ENCODE results near the gene PALB2. TPM values are rescaled to one million over a fixed set of nuclear protein-coding genes. Genes with fewer than 3 reads are reported as not detected.
A peak's percentile ranks its signal among the peaks of the same experiment; 100 is the strongest.

PALB2 gene
- total RNA-seq, 4 donors from 2014 or later, result 10.8 to 17.2 (median 14.0) TPM

DNA sequence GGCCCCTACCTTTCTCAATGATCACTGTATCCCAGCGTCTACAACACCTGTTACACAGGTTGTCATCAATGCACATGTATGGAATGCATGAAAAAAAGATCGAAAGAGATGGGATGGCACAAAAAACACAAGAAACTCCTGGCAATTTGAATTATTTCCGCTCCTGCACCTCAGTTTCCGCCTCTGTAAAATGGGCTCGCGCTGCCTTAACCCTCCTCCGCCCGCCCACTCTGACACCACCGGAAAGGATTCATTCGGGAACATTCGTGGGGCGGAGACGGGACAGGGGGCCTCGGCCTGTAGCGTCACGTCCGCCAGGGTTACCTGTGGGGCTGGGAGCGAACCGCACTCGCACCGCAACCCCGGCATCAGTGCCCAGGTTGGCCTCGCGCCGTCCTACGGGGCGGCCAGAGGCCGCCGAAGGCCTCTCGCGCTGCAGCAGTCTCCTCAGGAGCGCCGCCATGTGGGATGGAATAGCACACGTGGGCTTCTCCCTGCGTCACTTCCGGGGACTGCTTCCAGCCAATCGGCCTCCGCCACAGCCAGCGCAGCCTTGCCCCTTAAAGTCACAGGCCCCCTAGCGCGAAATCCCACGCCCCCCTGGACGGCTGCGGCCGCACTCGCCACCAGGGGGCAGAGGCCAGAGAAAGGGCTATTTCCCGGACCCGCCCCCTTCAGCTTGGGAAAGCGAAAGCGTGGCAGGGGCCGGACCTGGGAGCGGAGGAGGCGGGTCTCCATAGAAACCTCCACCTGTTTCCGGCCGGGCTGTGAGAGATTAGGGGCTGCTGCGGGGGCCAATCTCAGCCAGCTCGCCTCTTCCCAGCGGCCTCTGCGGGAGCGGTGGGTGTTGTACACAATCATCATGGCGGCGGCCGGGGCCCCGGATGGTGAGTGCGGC lies 84.0 kb downstream of the PALB2 start, which contains the start of the genes EARS2 and UBFD1:
Gene EARS2 (minus strand): TSS at position 470 of the 898 bp plus-strand sequence. CDS start 7 bp downstream, at position 463.
Gene UBFD1 (plus strand): TSS at position 847 of the 898 bp plus-strand sequence. CDS start 16 bp downstream, at position 863.
- peaks cover 17 to 25% of the 10 kb centered on the region in 2 donors for H3K36me3 ChIP-seq
- 2 to 7% methylated on average over 16 to 37 of the region's 65 CpGs for WGBS, 2 donors
- peak; percentile 99 for DNase-seq
- H3K27ac ChIP-seq, result peak within 1 kb of the TSS; percentile 14 to 89 (median 74)
- H3K9me3 ChIP-seq, result no peaks in the 10 kb centered on the region
- peaks cover 15 to 17% of the 10 kb centered on the region in 2 donors for H3K4me1 ChIP-seq
- intact Hi-C loops (cut with DNase I), result loop anchor here (5.0 kb wide), 1 partner anchor 35 kb away; no protein-coding TSS in a partner anchor
- H3K4me3 ChIP-seq (replicated peaks in 1 of 3), result peak within 1 kb of the TSS; percentile 54 to 96 (median 94)
- H3K27me3 ChIP-seq, result no peaks in the 10 kb centered on the region
- peak in 1 of 2 donors; percentile 61 for TF ChIP-seq POLR2A (IDR thresholded peaks at IDR 0.05)
- TF ChIP-seq, protein P1, sequence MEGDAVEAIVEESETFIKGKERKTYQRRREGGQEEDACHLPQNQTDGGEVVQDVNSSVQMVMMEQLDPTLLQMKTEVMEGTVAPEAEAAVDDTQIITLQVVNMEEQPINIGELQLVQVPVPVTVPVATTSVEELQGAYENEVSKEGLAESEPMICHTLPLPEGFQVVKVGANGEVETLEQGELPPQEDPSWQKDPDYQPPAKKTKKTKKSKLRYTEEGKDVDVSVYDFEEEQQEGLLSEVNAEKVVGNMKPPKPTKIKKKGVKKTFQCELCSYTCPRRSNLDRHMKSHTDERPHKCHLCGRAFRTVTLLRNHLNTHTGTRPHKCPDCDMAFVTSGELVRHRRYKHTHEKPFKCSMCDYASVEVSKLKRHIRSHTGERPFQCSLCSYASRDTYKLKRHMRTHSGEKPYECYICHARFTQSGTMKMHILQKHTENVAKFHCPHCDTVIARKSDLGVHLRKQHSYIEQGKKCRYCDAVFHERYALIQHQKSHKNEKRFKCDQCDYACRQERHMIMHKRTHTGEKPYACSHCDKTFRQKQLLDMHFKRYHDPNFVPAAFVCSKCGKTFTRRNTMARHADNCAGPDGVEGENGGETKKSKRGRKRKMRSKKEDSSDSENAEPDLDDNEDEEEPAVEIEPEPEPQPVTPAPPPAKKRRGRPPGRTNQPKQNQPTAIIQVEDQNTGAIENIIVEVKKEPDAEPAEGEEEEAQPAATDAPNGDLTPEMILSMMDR (IDR thresholded peaks at IDR 0.05), result peak; percentile 73 to 98 (median 88)

DNA sequence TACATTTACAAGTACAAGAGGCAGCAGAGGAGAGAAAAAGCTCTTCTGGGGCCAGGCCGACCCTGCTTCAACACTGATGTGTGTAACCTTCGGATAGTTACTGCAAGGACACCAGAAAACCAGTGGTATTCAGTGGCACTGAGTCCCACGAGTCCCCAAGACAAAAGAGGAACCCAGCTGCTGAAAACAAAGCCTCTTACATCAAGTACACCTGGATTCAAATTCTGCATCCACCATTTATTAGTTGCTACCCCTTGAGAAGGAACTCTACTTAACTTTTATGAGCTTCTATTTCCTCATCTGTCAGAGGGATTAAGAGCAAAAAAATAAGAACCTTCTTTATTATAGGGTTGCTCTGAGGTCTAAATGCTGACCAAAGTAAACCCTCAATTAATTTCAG lies 86.6 kb downstream of the PALB2 start:
- Histone ChIP-seq H3K27ac (no peak overlapping the region), H3K9me3 (no peaks in the 10 kb centered on the region), H3K36me3 (peaks cover 23 to 27% of the 10 kb centered on the region in 2 donors), H3K4me1 (peaks cover 13 to 17% of the 10 kb centered on the region in 2 donors), H3K4me3 (replicated peaks in 1 of 3) (no peak overlapping the region), H3K27me3 (no peaks in the 10 kb centered on the region)
- 91 to 93% methylated on average over 3 of the region's 3 CpGs for WGBS, 2 donors
- no peak for DNase-seq
- TF ChIP-seq, protein P1 (IDR thresholded peaks at IDR 0.05), result no peak
- no peak for TF ChIP-seq POLR2A (IDR thresholded peaks at IDR 0.05)
- intact Hi-C loops (cut with DNase I), result no loop called here

Other genes starting within 250 kb of the PALB2 start
- 10 to 100 TPM; 27.5 to 35.1 (median 30.8) TPM for gene COG7, start 188.1 kb downstream of the PALB2 start, total RNA-seq
- gene GGA2, start 130.8 kb downstream of the PALB2 start, total RNA-seq, result 100 to 1,000 TPM; 103 to 190 (median 159) TPM
- gene EARS2, start 84.0 kb downstream of the PALB2 start, total RNA-seq, result 10 to 100 TPM; 30.9 to 54.4 (median 50.7) TPM
- 100 to 1,000 TPM in 3 of 4 donors, 10 to 100 TPM in 1; 75.0 to 147 (median 127) TPM for gene UBFD1, start 83.6 kb downstream of the PALB2 start, total RNA-seq
- gene NDUFAB1, start 45.0 kb downstream of the PALB2 start, total RNA-seq, result 100 to 1,000 TPM in 2 of 4 donors, 10 to 100 TPM in 2; 68.5 to 135 (median 95.1) TPM
- gene DCTN5, start 156 bp upstream of the PALB2 start, total RNA-seq, result 10 to 100 TPM; 24.1 to 51.1 (median 47.6) TPM
- gene PLK1, start 37.6 kb upstream of the PALB2 start, total RNA-seq, result 1 to 10 TPM in 3 of 4 donors, under 1 TPM in 1; 0.88 to 2.7 (median 1.6) TPM
- not detected for gene ERN2, start 71.9 kb upstream of the PALB2 start, total RNA-seq
- gene CHP2, start 113.7 kb upstream of the PALB2 start, total RNA-seq, result not detected
- 1 to 10 TPM; 2.0 to 8.6 (median 4.0) TPM for gene PRKCB, start 194.7 kb upstream of the PALB2 start, total RNA-seq